Activated naive CD4-positive, alpha-beta T cell treated with anti-CD3 and anti-CD28 coated beads, Interleukin-2, amount 50 U/mL, for 24 hours (primary cell): ENCODE data around the gene GGCX.
"Not testable (repeated sequence)": the region's sequence is repeated elsewhere in the genome, so short reads cannot be mapped to it uniquely, and the experiment has no call there.

Experiments used
- H3K27ac Mint-ChIP-seq: one replicate; pipeline ENCODE4 v1.8.0; 2021; ENCODE audit warnings: mild to moderate bottlenecking, mixed read lengths
- H3K27me3 Mint-ChIP-seq: one replicate; pipeline ENCODE4 v1.8.0; 2021; ENCODE audit warnings: mixed read lengths
- H3K36me3 Mint-ChIP-seq: one replicate; pipeline ENCODE4 v1.8.0; 2021; ENCODE audit warnings: mixed read lengths
- H3K4me1 Mint-ChIP-seq: one replicate; pipeline ENCODE4 v1.8.0; 2021; ENCODE audit warnings: mixed read lengths
- H3K4me3 Mint-ChIP-seq: one replicate; pipeline ENCODE4 v1.8.0; 2021; ENCODE audit warnings: mild to moderate bottlenecking, mixed read lengths
- H3K9me3 Mint-ChIP-seq: one replicate; pipeline ENCODE4 v1.8.0; 2021; ENCODE audit warnings: mixed read lengths

Gene GGCX

GRCh38 chr2:85554980-85555612, 6.2 kb downstream of the GGCX start:
- Mint-ChIP-seq H3K4me1 (peaks cover 29% of the 10 kb centered on the region), H3K27me3 (no peaks in the 10 kb centered on the region), H3K36me3 (peaks cover 11% of the 10 kb centered on the region), H3K27ac (peak overlapping the region; percentile 33), H3K4me3 (no peak overlapping the region), H3K9me3 (no peaks in the 10 kb centered on the region)

DNA sequence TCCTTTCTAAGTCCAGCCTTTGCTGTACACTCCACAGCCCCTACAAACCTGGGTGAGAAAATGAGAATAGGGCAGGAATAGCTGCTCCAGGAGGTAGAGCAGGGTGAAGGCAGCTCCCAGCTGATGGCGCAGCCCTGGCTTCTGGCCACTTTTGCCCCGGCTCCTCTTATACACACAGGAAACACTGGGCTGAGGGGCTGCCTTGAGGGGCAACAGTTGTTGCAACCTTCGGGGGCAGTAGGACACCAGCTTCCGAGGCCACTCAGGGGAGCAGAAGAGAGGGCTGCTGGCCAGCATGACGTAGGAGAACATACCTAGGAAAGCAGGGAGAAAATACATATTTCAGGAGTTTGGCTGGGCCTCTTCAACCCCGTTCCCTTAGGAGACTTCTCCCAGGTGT, 8.1 kb downstream of the GGCX start:
- H3K9me3 Mint-ChIP-seq, result no peaks in the 10 kb centered on the region
- H3K36me3 Mint-ChIP-seq, result peaks cover 11% of the 10 kb centered on the region
- H3K4me1 Mint-ChIP-seq, result peaks cover 12% of the 10 kb centered on the region
- H3K27me3 Mint-ChIP-seq, result no peaks in the 10 kb centered on the region
- no peak overlapping the region for H3K27ac Mint-ChIP-seq
- no peak overlapping the region for H3K4me3 Mint-ChIP-seq

- no peak overlapping the region for H3K4me3 Mint-ChIP-seq
- no peak overlapping the region for H3K27ac Mint-ChIP-seq
- no peaks in the 10 kb centered on the region for H3K27me3 Mint-ChIP-seq
- H3K9me3 Mint-ChIP-seq, result no peaks in the 10 kb centered on the region
- H3K36me3 Mint-ChIP-seq, result peaks cover 12% of the 10 kb centered on the region
- H3K4me1 Mint-ChIP-seq, result peaks cover 7% of the 10 kb centered on the region
Observed at GRCh38 chr2:85551698-85552678, 9.3 kb downstream of the GGCX start.

DNA sequence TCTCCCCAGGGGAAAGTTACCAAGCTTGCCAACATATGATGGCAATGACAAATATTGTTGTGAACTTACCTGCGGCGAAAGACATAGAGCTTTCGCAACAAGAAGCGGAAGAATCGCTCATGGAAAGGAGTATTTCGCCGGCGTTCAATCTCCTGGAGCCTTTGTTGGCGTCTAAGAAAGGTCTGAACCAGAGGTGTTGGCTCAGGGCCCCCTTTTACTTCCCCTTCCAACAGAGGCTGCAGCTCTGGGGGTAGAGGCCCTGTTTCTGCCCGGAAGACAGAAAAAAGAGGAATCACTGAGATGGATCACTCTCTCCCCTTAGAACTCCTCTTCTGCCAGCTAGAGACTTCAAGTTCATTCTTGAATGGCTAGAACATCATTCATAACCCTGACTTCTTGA, 10.8 kb downstream of the GGCX start:
- Mint-ChIP-seq H3K27me3 (no peaks in the 10 kb centered on the region), H3K9me3 (no peaks in the 10 kb centered on the region), H3K4me1 (peaks cover 7% of the 10 kb centered on the region), H3K4me3 (no peak overlapping the region), H3K36me3 (peaks cover 10% of the 10 kb centered on the region), H3K27ac (no peak overlapping the region)

DNA sequence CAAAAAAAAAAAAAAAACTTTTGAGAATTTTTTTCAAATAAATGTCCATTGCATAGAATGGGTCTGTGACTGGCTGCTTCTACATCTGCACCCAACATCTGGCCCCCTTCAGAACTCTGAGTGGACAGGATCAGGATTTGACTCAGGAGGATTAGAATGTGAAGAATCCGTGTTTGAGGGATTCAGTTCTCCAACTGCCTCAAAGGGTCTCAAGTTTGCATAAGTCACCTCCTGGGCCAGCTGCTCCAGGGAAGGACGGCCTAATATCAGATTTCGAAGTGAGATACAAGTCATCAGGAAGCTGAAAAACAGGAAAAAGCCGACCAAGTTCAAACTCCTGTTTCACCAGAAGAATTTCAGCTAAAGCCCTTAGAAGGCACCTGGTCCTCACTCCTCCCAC, 11.5 kb downstream of the GGCX start:
- H3K27me3 Mint-ChIP-seq, result no peaks in the 10 kb centered on the region
- H3K27ac Mint-ChIP-seq, result no peak overlapping the region
- H3K4me1 Mint-ChIP-seq, result peaks cover 7% of the 10 kb centered on the region
- H3K4me3 Mint-ChIP-seq, result no peak overlapping the region
- peaks cover 10% of the 10 kb centered on the region for H3K36me3 Mint-ChIP-seq
- no peaks in the 10 kb centered on the region for H3K9me3 Mint-ChIP-seq

- Mint-ChIP-seq H3K27ac (no peak overlapping the region), H3K27me3 (no peaks in the 10 kb centered on the region), H3K4me3 (no peak overlapping the region), H3K36me3 (peaks cover 11% of the 10 kb centered on the region), H3K9me3 (no peaks in the 10 kb centered on the region), H3K4me1 (peaks cover 11% of the 10 kb centered on the region)
Observed at GRCh38 chr2:85549095-85549494, 12.2 kb downstream of the GGCX start.

- Mint-ChIP-seq H3K27ac (no peak overlapping the region), H3K4me3 (no peak overlapping the region), H3K9me3 (no peaks in the 10 kb centered on the region), H3K27me3 (no peaks in the 10 kb centered on the region), H3K4me1 (peaks cover 14% of the 10 kb centered on the region), H3K36me3 (peaks cover 13% of the 10 kb centered on the region)
Observed at GRCh38 chr2:85548608-85548900, 12.7 kb downstream of the GGCX start.

DNA sequence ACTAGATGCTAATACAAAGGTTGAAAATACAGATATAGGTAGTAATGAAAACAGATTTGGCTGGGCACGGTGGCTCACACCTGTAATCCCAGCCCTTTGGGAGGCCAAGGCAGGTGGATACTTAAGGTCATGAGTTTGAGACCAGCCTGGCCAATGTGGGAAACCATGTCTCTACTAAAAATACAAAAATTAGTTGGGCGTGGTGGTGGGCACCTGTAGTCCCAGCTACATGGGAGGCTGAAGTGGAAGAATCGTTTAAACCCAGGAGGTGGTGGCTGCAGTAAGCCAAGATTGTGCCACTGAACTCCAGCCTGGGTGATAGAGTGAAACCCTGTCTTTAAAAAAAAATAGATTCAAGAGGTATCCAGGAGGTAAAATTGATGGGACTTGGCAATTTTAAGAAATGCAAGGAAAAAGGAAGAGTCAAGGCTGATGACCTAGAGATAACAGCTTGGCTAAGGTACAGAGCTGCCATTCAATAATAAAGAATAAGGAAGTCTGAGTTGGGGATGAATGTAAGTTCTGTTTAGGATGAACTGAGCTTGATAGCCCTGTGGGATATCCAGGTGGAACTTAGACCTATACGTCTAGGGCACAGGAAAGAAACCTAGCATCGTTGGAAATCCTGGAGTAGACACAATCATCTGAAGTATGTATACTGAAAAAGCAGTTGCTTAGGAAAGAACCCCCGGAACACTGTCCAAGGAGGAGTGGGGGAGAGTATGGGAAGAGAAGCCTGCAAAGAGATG, 13.3 kb downstream of the GGCX start:
- no peaks in the 10 kb centered on the region for H3K27me3 Mint-ChIP-seq
- H3K4me3 Mint-ChIP-seq, result no peak overlapping the region
- H3K27ac Mint-ChIP-seq, result no peak overlapping the region
- peaks cover 17% of the 10 kb centered on the region for H3K36me3 Mint-ChIP-seq
- no peaks in the 10 kb centered on the region for H3K9me3 Mint-ChIP-seq
- peaks cover 18% of the 10 kb centered on the region for H3K4me1 Mint-ChIP-seq

- Mint-ChIP-seq H3K4me3 (no peak overlapping the region), H3K27ac (peak overlapping the region; percentile 68), H3K27me3 (no peaks in the 10 kb centered on the region), H3K4me1 (peaks cover 25% of the 10 kb centered on the region), H3K36me3 (peaks cover 24% of the 10 kb centered on the region), H3K9me3 (no peaks in the 10 kb centered on the region)
Observed at GRCh38 chr2:85547089-85547858, 14.0 kb downstream of the GGCX start.

DNA sequence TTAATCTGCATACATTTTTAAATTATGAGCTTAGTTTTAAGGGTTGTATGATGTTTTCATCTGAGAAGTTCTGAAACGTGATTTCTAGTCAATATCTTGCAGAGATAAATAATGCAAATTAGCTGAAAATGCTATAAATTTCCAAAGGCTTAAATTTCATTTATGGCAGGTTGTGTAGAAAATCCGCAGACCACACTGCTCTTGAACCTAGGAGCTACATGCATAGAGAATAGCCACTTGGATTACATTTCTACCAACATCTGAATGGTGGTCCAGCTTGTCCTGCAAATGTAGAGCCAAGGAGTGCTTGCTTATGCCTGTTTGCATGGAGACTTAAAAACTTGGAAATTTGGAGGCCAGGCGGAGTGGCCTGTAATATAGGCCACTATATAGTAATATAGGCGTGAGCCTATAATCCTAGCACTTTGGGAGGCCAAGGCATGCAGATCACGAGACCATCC, 15.5 kb downstream of the GGCX start:
- Mint-ChIP-seq H3K4me1 (peaks cover 30% of the 10 kb centered on the region), H3K9me3 (no peaks in the 10 kb centered on the region), H3K4me3 (no peak overlapping the region), H3K27me3 (no peaks in the 10 kb centered on the region), H3K27ac (peak overlapping the region; percentile 62), H3K36me3 (peaks cover 34% of the 10 kb centered on the region)

DNA sequence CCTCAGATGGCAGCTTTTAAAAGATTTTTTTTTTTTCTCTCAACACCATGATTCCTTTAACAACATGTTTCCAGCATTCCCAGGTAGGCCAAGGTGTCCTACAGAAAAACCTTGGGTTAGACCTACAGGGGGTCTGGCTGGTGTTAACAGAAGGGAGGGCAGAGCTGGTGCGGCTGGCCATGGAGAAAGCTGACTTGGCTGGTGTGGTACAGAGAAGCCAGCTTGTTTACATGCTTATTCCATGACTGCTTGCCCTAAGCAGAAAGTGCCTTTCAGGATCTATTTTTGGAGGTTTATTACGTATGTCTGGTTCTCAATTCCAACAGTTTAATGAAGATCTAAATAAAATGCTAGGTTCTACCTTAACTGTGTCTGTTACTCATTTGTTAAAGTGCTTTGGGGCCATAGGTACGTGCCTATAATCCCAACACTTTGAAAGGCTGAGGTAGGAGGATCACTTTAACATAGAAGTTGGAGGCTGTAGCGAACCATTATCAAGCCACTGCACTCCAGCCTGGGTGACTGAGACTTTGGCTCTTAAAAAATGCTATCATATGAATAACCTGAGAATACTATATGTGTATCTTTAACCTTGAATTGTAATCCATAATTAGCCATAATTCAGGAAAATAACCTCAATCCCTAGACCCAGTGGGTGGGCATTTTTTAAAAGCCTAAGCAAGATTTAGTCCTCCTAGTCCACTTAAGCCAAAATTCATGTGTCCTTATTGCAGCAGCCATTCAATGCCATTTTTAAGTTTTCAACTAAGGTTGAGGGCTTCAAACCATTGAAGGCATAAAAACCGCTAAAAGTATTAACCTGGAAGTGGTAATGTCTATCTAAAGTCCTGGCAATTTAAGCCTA, 16.1 kb downstream of the GGCX start:
- not testable (repeated sequence) for H3K27me3 Mint-ChIP-seq, H3K9me3 Mint-ChIP-seq
- peak overlapping the region; percentile 30 for H3K4me3 Mint-ChIP-seq
- H3K27ac Mint-ChIP-seq, result peak overlapping the region; percentile 65
- H3K36me3 Mint-ChIP-seq, result peaks cover 40% of the 10 kb centered on the region
- peaks cover 36% of the 10 kb centered on the region for H3K4me1 Mint-ChIP-seq

GRCh38 chr2:85544254-85544691, 17.0 kb downstream of the GGCX start:
- Mint-ChIP-seq H3K36me3 (peaks cover 44% of the 10 kb centered on the region), H3K4me1 (peaks cover 36% of the 10 kb centered on the region), H3K27ac (peak overlapping the region; percentile 31), H3K4me3 (peak overlapping the region; percentile 50)
- H3K9me3 Mint-ChIP-seq, H3K27me3 Mint-ChIP-seq: not testable (repeated sequence)

DNA sequence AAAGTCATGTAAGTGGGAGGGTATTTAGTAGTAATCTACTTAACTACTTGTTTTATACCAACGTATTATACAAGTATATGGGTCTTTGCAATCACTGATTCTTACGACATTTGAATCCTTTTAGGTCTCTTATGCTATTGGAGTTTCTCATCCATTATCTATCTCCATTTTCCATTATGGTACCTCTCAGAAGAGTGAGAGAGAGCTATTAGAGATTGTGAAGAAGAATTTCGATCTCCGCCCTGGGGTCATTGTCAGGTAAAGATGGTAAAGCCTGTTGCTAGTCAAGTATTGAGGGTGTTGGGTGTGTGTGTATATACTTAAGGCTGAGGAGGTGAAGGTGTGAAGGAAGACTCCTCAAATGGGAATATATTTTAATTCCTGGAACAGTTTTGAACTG, 18.5 kb downstream of the GGCX start:
- H3K4me3 Mint-ChIP-seq, result peak overlapping the region; percentile 99
- peaks cover 41% of the 10 kb centered on the region for H3K36me3 Mint-ChIP-seq
- H3K27me3 Mint-ChIP-seq, result no peaks in the 10 kb centered on the region
- H3K9me3 Mint-ChIP-seq, result no peaks in the 10 kb centered on the region
- H3K27ac Mint-ChIP-seq, result peak overlapping the region; percentile 91
- H3K4me1 Mint-ChIP-seq, result peaks cover 40% of the 10 kb centered on the region

DNA sequence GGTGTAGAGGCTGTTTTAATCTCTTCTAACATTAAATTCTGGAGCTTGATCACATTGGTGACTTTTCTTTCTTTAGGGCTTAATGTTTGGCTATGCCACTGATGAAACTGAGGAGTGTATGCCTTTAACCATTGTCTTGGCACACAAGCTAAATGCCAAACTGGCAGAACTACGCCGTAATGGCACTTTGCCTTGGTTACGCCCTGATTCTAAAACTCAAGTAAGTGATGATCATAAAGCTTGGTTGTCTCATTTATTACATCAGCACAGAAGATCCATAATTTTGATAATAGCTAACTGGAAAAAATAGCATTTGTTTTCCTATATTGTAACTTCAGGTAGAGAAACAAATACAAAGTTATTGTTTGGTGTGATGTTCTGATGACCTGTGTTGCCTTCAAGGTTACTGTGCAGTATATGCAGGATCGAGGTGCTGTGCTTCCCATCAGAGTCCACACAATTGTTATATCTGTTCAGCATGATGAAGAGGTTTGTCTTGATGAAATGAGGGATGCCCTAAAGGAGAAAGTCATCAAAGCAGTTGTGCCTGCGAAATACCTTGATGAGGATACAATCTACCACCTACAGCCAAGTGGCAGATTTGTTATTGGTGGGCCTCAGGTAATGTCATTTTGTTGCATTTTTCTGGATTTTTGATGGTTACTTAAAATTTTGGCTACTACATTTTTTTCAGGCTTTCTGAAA, 19.4 kb downstream of the GGCX start:
- H3K4me1 Mint-ChIP-seq, result peaks cover 49% of the 10 kb centered on the region

More for the DNA sequence above, 19.4 kb downstream of the GGCX start:
- peak overlapping the region; percentile 95 for H3K27ac Mint-ChIP-seq
- H3K36me3 Mint-ChIP-seq, result peaks cover 40% of the 10 kb centered on the region
- H3K4me3 Mint-ChIP-seq, result peak overlapping the region; percentile 99
- no peaks in the 10 kb centered on the region for H3K27me3 Mint-ChIP-seq
- no peaks in the 10 kb centered on the region for H3K9me3 Mint-ChIP-seq
